OCI-LY7 (cell line): ENCODE results near the gene CES2. TPM values are rescaled to one million over a fixed set of nuclear protein-coding genes. Genes with fewer than 3 reads are reported as not detected.

ENCODE experiments used
- BruUV-seq: library from RNA; stranded (reverse); fragments of 400-500 nt; replicated peaks from 2 replicates; lab custom pipeline; 2021; lab: Mats Ljungman, UMichigan
- CTCF ChIA-PET: fragments of 300-600 bp; sonication (Branson Sonifier 250); formaldehyde crosslinking; loops from one replicate; lab custom pipeline; 2022; ENCODE audit warnings: antibody characterized with exemption; ENCODE audit not compliant: unreplicated experiment; lab: Charles Lee
- POLR2A ChIA-PET: fragments of 300-600 bp; sonication (Branson Sonifier 250); formaldehyde crosslinking; loops from one replicate; lab custom pipeline; 2022; ENCODE audit warnings: antibody characterized with exemption; lab: Charles Lee
- DNase-seq: peaks from one replicate; pipeline ENCODE4 v3.0.0-alpha.2; 2015; ENCODE audit warnings: low spot score
- H2AFZ ChIP-seq: fragments of 200-600 bp; sonication (generic), shearing (Covaris generic); 2 replicates; pipeline ENCODE4 v1.6.1; 2014; ENCODE audit warnings: mild to moderate bottlenecking, antibody characterized with exemption, low read length, moderate library complexity
- H3K27ac ChIP-seq: fragments of 200-600 bp; sonication (generic); 2 replicates; pipeline ENCODE4 v1.5.1; 2014; ENCODE audit warnings: mixed run types, low read depth, mild to moderate bottlenecking, moderate library complexity, low read length, inconsistent platforms; ENCODE audit not compliant: poor library complexity, severe bottlenecking
- H3K36me3 ChIP-seq: fragments of 200-600 bp; sonication (generic); 2 replicates; pipeline ENCODE4 v1.6.1; 2014; ENCODE audit warnings: mild to moderate bottlenecking, antibody characterized with exemption, low read length, moderate library complexity, mixed read lengths; ENCODE audit not compliant: insufficient read depth
- H3K4me1 ChIP-seq: fragments of 200-600 bp; sonication (generic); 2 replicates; pipeline ENCODE4 v1.5.1; 2014; ENCODE audit warnings: mild to moderate bottlenecking, low read length; ENCODE audit not compliant: insufficient read depth, poor library complexity, severe bottlenecking
- H3K4me2 ChIP-seq: fragments of 200-600 bp; sonication (generic); 2 replicates; pipeline ENCODE4 v1.6.1; 2014; ENCODE audit warnings: mild to moderate bottlenecking, low read length
- H3K4me3 ChIP-seq: fragments of 200-600 bp; sonication (generic); 2 replicates; pipeline ENCODE4 v1.5.1; 2014; ENCODE audit warnings: mild to moderate bottlenecking, low read depth, low read length; ENCODE audit not compliant: poor library complexity, severe bottlenecking
- H3K79me2 ChIP-seq: fragments of 200-600 bp; sonication (generic); 2 replicates; pipeline ENCODE4 v1.6.1; 2016; ENCODE audit warnings: low read depth, mild to moderate bottlenecking, low read length, moderate library complexity, mixed read lengths; ENCODE audit not compliant: insufficient read depth
- H3K9me2 ChIP-seq: fragments of 200-600 bp; sonication (generic); 2 replicates; pipeline ENCODE4 v1.6.1; 2016; ENCODE audit warnings: mild to moderate bottlenecking, low read length, mixed read lengths; ENCODE audit not compliant: insufficient read depth
- H3K9me3 ChIP-seq: fragments of 200-600 bp; sonication (generic); 2 replicates; pipeline ENCODE4 v1.6.1; 2014; ENCODE audit warnings: mild to moderate bottlenecking, mixed run types, low read length, mixed read lengths
- H4K20me1 ChIP-seq: fragments of 200-600 bp; sonication (generic); 2 replicates; pipeline ENCODE4 v1.6.1; 2014; ENCODE audit warnings: mild to moderate bottlenecking, antibody characterized with exemption, low read length, moderate library complexity, mixed read lengths; ENCODE audit not compliant: insufficient read depth
- EZH2phosphoT487 ChIP-seq: fragments of 200-600 bp; sonication (generic); IDR thresholded peaks from 2 replicates; pipeline ENCODE4 v1.6.1; 2018; ENCODE audit warnings: low read depth, borderline replicate concordance, mild to moderate bottlenecking, mixed run types, antibody characterized with exemption, low read length, moderate library complexity, mixed read lengths
- intact Hi-C: fragments of 100-400 bp; cut with micrococcal nuclease; formaldehyde crosslinking; loops from one replicate; pipeline ENCODE4 v1.10.0; 2022; ENCODE audit not compliant: unreplicated experiment
- total RNA-seq, 2 experiments: library from RNA; depleted of rRNA in 1 of 2; stranded (reverse); fragments of >200 nt in 1 of 2; shearing (Covaris generic) in 1 of 2; gene quantifications; 2 replicates each; pipeline ENCODE4 v1.2.3, GENCODE V29; 2014 to 2022
- TF ChIP-seq, protein P1 (sequence below): fragments of 200-600 bp; sonication (generic); conservative IDR thresholded peaks from 2 replicates; pipeline ENCODE4 v1.5.1; 2014; ENCODE audit warnings: mild to moderate bottlenecking, antibody characterized with exemption, low read length, moderate library complexity, mixed read lengths

CES2 gene
- total RNA-seq, 2 experiments from 2014 or later, result 29.6 to 30.7 TPM

- Histone ChIP-seq H2AFZ (no peak overlapping the region), H3K36me3 (no peaks in the 10 kb centered on the region), H3K9me2 (no peaks in the 10 kb centered on the region), H3K27ac (no peak overlapping the region), H4K20me1 (no peaks in the 10 kb centered on the region), H3K79me2 (no peaks in the 10 kb centered on the region), H3K4me3 (no peak overlapping the region), H3K4me1 (no peaks in the 10 kb centered on the region), H3K4me2 (no peak overlapping the region), H3K9me3 (no peaks in the 10 kb centered on the region)
- POLR2A ChIA-PET, result no interaction called here
- intact Hi-C loops, result loop anchor here (5.0 kb wide), 2 partner anchors 32 to 52 kb away; partner anchors contain the start of gene CIAO2B
- CTCF ChIA-PET, result no interaction called here
- DNase-seq, result no peak
- no TSS peak for BruUV-seq
- TF ChIP-seq, protein P1, sequence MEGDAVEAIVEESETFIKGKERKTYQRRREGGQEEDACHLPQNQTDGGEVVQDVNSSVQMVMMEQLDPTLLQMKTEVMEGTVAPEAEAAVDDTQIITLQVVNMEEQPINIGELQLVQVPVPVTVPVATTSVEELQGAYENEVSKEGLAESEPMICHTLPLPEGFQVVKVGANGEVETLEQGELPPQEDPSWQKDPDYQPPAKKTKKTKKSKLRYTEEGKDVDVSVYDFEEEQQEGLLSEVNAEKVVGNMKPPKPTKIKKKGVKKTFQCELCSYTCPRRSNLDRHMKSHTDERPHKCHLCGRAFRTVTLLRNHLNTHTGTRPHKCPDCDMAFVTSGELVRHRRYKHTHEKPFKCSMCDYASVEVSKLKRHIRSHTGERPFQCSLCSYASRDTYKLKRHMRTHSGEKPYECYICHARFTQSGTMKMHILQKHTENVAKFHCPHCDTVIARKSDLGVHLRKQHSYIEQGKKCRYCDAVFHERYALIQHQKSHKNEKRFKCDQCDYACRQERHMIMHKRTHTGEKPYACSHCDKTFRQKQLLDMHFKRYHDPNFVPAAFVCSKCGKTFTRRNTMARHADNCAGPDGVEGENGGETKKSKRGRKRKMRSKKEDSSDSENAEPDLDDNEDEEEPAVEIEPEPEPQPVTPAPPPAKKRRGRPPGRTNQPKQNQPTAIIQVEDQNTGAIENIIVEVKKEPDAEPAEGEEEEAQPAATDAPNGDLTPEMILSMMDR, result no peak
- TF ChIP-seq EZH2phosphoT487, result no peak
Observed at GRCh38 chr16:66899945-66900710, 35.2 kb upstream of the CES2 start.

DNA sequence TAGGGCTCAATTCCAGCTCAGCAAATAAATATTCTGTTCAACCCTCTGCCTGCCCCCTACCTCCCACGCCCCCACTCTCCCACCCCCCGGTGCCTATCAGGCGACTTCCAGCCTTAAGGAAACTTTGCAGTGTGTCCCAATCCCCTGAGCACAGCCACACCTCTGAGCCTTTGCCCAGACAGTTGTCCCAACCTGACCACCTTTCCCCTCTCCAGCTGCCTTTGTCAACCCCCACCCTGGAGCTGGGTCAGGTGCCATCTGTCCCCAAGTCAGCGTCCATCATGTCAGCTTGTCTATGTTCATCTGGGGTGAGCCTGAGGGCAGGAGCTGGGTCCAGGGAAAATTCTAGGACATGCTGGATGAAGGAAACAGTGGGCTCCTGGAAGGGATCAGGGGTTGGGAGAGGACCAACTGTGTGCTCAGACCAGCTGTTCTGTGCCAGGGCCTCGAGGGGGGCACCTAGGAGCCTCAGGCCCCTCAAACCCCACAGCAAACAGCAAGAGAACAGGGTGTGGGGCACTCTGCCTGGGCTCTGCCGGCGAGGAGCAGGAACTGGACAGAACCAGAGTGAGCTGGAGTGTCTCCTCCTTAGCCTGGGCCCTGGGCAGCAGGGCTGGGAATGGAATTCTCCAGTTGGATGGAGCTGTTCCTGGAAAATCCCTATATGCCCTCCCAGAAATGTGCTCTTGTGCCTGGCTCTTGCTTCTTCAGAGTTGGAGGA lies 34.4 kb upstream of the CES2 start:
- Histone ChIP-seq H3K9me2 (no peaks in the 10 kb centered on the region), H3K27ac (no peak overlapping the region), H3K4me3 (no peak overlapping the region), H2AFZ (no peak overlapping the region), H4K20me1 (no peaks in the 10 kb centered on the region), H3K4me1 (no peaks in the 10 kb centered on the region), H3K9me3 (no peaks in the 10 kb centered on the region), H3K36me3 (no peaks in the 10 kb centered on the region), H3K4me2 (no peak overlapping the region), H3K79me2 (no peaks in the 10 kb centered on the region)
- no TSS peak for BruUV-seq
- ChIA-PET CTCF (no interaction called here), POLR2A (no interaction called here)
- intact Hi-C loops, result no loop called here
- no peak for TF ChIP-seq EZH2phosphoT487
- TF ChIP-seq, protein P1, result no peak
- DNase-seq, result no peak

- H3K27ac ChIP-seq, result no peak overlapping the region
- intact Hi-C loops, result no loop called here
- TF ChIP-seq EZH2phosphoT487, result no peak
- TF ChIP-seq, protein P1, result no peak
- no peak overlapping the region for H2AFZ ChIP-seq
- no peaks in the 10 kb centered on the region for H3K36me3 ChIP-seq
- H3K4me3 ChIP-seq, result no peak overlapping the region
- DNase-seq, result no peak
- no TSS peak for BruUV-seq
- no peak overlapping the region for H3K4me2 ChIP-seq
- no peaks in the 10 kb centered on the region for H3K9me3 ChIP-seq
- no peaks in the 10 kb centered on the region for H3K4me1 ChIP-seq
- ChIA-PET CTCF (no interaction called here), POLR2A (no interaction called here)
- no peaks in the 10 kb centered on the region for H3K79me2 ChIP-seq
- no peaks in the 10 kb centered on the region for H3K9me2 ChIP-seq
- H4K20me1 ChIP-seq, result no peaks in the 10 kb centered on the region
Observed at GRCh38 chr16:66901626-66902025, 33.7 kb upstream of the CES2 start.
